ENCODE measurements around the gene CSNK1A1.

The CSNK1A1 gene

DNA sequence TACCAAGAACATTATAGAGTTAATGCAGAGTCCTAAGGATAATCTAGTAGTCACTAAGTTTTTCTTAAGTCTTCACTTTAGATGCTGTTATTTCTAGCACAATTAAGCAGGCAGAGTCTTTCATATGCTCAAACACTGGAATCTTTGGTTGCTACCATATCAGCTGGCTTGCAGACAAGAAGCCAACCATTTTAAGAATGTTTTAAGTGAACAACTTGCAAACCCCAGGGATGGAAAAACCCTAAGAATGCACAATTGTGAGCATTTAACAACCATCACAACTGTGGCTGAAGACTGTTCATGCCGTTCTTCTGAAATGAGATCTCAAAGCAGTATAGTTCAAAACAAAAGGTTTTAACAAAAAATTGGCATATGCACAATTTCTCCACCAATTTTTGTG, 55.1 kb downstream of the CSNK1A1 start:
- Mint-ChIP-seq H3K4me1 (no peaks in the 10 kb centered on the region), H3K36me3 (peaks cover 88% of the 10 kb centered on the region), H3K4me3 (no peak overlapping the region), H3K9me3 (no peaks in the 10 kb centered on the region), H3K27ac (peak overlapping the region; percentile 37)
- no peak for ATAC-seq
- peak in 1 of 2 donors; percentile 20 for DNase-seq (ENCODE audit: low spot score in 2 of 2)

DNA sequence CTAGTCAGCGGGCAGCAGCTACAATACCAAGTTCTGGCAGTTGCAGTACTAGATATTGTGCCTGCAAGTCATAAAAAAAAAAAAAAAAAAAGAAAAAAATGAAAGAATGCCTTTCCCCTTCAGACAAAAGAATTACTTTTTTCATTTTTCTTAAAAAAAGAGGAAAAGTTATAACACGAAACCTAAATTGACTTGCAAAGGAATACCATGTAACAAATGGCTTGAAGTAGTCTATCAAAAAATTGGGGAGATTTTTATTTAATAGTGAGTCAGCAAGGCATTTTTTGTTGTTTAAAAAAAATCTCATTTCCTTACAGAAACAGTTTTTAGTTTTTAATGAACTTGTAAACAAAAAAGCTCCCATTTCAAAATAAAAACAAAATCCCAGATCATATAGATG, 55.6 kb downstream of the CSNK1A1 start:
- Mint-ChIP-seq H3K4me3 (no peak overlapping the region), H3K4me1 (no peaks in the 10 kb centered on the region), H3K36me3 (peaks cover 85% of the 10 kb centered on the region), H3K27ac (peak overlapping the region; percentile 37), H3K9me3 (no peaks in the 10 kb centered on the region)
- no peak for DNase-seq (ENCODE audit: low spot score in 2 of 2)
- no peak for ATAC-seq

DNA sequence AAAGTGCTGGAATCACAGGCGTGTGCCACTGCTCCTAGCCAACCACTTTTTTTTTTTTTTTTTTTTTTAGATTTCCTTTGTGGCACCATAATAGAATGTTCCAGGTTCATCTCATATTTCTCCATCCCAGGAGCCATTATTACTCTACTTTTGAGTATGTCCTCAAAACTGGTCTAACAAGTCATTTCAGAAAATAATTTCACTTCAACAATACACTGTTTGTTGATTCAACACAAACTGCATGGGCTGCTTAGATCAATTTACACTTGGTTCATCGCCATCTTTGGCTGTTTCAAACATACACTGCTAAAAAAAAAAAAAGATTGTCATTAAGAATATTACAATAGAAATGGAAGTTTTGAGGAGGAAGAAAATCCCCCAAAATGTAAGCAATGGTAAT, 57.9 kb downstream of the CSNK1A1 start:
- H3K27ac Mint-ChIP-seq, result no peak overlapping the region
- H3K4me3 Mint-ChIP-seq, result no peak overlapping the region
- peaks cover 61% of the 10 kb centered on the region for H3K36me3 Mint-ChIP-seq

GRCh38 chr5:149492781-149493180, 58.5 kb downstream of the CSNK1A1 start:
- H3K9me3 Mint-ChIP-seq, result no peaks in the 10 kb centered on the region
- DNase-seq (ENCODE audit: low spot score in 2 of 2), result no peak
- H3K4me3 Mint-ChIP-seq, result no peak overlapping the region
- H3K4me1 Mint-ChIP-seq, result no peaks in the 10 kb centered on the region
- peaks cover 56% of the 10 kb centered on the region for H3K36me3 Mint-ChIP-seq
- H3K27ac Mint-ChIP-seq, result no peak overlapping the region
- ATAC-seq, result no peak

More for the DNA sequence above, 57.9 kb downstream of the CSNK1A1 start:
- no peaks in the 10 kb centered on the region for H3K9me3 Mint-ChIP-seq
- DNase-seq (ENCODE audit: low spot score in 2 of 2) (no peak), ATAC-seq (no peak)
- no peaks in the 10 kb centered on the region for H3K4me1 Mint-ChIP-seq

- peaks cover 36% of the 10 kb centered on the region for H3K36me3 Mint-ChIP-seq
- no peaks in the 10 kb centered on the region for H3K4me1 Mint-ChIP-seq
- ATAC-seq (no peak), DNase-seq (ENCODE audit: low spot score in 2 of 2) (peak in 1 of 2 donors; percentile 45)
- H3K27ac Mint-ChIP-seq, result peak overlapping the region; percentile 67
- no peak overlapping the region for H3K4me3 Mint-ChIP-seq
- no peaks in the 10 kb centered on the region for H3K9me3 Mint-ChIP-seq
Measured at GRCh38 chr5:149490599-149491485, 60.4 kb downstream of the CSNK1A1 start.

DNA sequence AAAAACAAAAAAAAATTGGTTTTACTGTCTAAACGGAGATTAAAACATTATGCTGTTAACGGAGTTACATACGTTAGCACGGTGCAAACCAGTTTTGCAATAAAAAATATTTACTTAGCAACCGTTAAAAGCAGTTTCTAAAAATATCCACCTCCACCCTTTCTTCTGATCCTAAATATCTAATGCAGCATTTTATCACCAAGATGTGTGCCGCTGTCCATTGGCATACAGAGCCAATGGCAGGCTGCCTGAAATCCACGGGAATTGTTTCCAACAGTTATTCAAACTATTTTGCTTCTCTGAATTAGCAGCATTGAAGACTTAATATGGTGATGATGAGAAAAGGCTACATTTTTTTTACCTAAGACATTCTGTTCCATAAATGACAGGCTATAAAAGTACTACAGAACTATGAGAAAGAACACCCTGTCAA, 61.6 kb downstream of the CSNK1A1 start:
- H3K9me3 Mint-ChIP-seq, result no peaks in the 10 kb centered on the region
- DNase-seq (ENCODE audit: low spot score in 2 of 2), result peak in 1 of 2 donors; percentile 12
- no peak overlapping the region for H3K4me3 Mint-ChIP-seq
- H3K4me1 Mint-ChIP-seq, result no peaks in the 10 kb centered on the region
- H3K36me3 Mint-ChIP-seq, result peaks cover 24% of the 10 kb centered on the region
- no peak overlapping the region for H3K27ac Mint-ChIP-seq
- no peak for ATAC-seq

DNA sequence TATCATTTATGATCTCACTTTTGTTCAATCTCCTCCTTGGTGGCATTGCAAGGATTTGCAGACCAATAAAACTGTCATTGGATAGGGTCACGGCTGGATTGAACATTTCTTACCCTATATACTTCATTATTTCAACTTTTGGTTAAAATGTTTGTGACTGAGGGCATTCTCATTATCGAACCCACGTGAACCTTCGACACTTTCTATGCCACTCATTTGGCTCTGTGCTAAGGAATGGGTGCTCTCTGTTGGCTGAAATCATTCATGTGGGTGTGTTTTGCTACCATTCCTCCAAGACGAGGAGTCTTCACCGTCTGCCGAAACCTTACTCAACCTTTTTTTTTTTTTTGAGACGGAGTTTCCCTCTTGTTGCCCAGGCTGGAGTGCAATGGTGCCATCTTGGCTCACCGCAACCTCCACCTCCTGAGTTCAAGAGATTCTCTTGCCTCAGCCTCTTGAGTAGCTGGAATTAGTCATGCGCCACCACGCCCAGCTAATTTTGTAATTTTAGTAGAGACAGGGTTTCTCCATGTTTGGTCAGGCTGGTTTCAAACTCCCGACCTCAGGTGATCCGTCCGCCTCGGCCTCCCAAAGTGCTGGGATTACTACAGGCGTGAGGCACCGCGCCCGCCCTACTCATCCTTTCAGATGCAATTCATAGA, 62.5 kb downstream of the CSNK1A1 start:
- no peaks in the 10 kb centered on the region for H3K4me1 Mint-ChIP-seq
- no peak overlapping the region for H3K4me3 Mint-ChIP-seq
- DNase-seq (ENCODE audit: low spot score in 2 of 2) (peak in 1 of 2 donors; percentile 46), ATAC-seq (no peak)
- H3K27ac Mint-ChIP-seq, result peak overlapping the region; percentile 62
- no peaks in the 10 kb centered on the region for H3K9me3 Mint-ChIP-seq
- H3K36me3 Mint-ChIP-seq, result peaks cover 16% of the 10 kb centered on the region

- H3K4me1 Mint-ChIP-seq, result no peaks in the 10 kb centered on the region
- H3K4me3 Mint-ChIP-seq, result no peak overlapping the region
- DNase-seq (ENCODE audit: low spot score in 2 of 2) (peak in 1 of 2 donors; percentile 30), ATAC-seq (no peak)
- H3K36me3 Mint-ChIP-seq, result peaks cover 7% of the 10 kb centered on the region
- no peaks in the 10 kb centered on the region for H3K9me3 Mint-ChIP-seq
- H3K27ac Mint-ChIP-seq, result no peak overlapping the region
Measured at GRCh38 chr5:149487672-149488071, 63.6 kb downstream of the CSNK1A1 start.

DNA sequence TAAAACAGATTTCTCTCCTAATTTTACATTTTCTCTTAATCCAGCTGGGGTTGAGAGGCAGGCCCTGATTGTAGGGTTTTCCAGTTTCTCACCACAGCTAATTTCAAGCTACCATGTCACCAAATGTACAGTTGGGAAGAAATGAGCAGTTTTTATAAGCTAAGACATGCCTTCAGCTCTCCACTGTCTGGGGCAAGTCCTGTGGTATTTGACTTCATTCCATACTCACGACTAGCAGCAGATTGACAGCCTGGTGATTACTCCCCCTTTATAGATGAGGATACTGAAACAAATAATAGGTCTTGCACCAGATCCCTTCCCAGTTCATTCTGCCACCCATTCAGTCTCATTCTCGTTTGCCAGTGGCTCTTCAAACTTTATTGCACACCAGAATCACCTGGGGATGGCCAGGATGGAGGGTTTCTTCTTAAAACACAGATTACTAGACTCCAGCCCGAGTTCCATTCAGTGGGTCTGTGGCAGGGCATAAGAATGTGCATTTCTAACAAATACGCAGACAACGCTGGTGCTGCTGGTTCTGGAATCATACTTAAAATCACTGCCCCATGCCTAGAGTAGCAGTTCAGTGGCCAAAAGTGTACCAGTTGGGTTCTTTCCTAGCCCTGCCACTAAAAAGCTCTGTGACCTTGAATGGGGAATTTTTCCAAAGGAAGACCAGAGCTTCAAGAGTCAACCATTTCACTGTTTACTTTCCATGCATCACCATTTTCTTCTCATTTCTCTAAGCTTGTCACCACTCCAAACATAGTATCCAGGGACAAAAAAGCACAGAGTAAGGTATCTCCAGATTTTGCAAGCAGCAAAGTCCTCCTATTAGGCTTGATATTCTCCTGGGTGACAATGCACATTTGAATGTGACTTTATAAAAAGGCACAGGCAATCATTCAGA, 64.3 kb downstream of the CSNK1A1 start:
- Mint-ChIP-seq H3K9me3 (no peaks in the 10 kb centered on the region), H3K27ac (no peak overlapping the region), H3K36me3 (peaks cover 7% of the 10 kb centered on the region), H3K4me1 (no peaks in the 10 kb centered on the region), H3K4me3 (no peak overlapping the region)
- ATAC-seq (no peak), DNase-seq (ENCODE audit: low spot score in 2 of 2) (peak in 1 of 2 donors; percentile 38)

GRCh38 chr5:149485655-149486615, 65.3 kb downstream of the CSNK1A1 start:
- Mint-ChIP-seq H3K4me1 (no peaks in the 10 kb centered on the region), H3K4me3 (no peak overlapping the region), H3K36me3 (no peaks in the 10 kb centered on the region), H3K9me3 (no peaks in the 10 kb centered on the region), H3K27ac (no peak overlapping the region)
- no peak for DNase-seq (ENCODE audit: low spot score in 2 of 2)
- ATAC-seq, result peak; percentile 47

DNA sequence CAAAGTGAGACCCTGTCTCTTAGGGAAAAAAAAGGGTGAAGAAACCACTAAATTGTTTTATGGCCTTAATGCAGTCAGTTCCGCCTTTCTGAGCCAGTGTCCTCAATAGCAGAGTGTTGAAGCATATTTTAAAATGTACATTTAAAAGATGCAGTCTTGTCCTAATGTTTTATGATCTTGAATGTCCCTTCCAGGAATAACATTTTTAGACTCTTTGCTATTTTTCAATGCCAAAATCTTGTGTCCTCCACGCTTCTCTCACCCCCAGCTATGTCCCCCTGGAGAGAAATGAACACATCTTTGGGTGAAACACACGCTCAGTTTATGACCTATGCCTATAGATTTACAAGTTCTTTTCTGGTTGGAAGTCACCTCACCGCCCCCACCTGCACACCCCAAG, 69.8 kb downstream of the CSNK1A1 start:
- no peaks in the 10 kb centered on the region for H3K4me1 Mint-ChIP-seq
- DNase-seq (ENCODE audit: low spot score in 2 of 2), result no peak
- ATAC-seq, result no peak

DNA sequence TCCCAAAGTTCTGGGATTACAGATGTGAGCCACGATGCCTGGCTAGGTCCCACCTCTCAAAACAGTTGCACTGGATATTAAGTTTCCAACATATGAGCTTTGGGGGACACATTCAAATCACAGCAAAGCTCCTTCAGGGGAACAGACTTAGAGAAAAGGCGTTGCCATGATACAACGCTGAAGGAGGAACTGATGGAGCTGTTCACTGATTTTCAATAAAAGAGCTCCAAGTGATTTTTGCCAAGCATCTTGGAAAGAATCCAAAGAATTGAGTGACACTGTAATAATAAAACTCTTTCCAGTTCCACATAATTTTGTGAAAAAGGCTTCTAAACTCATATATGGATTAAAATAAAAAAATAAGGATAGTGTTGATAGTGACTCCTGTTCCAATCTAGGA, 72.5 kb downstream of the CSNK1A1 start:
- Mint-ChIP-seq H3K9me3 (no peaks in the 10 kb centered on the region), H3K4me1 (no peaks in the 10 kb centered on the region), H3K4me3 (no peak overlapping the region), H3K36me3 (no peaks in the 10 kb centered on the region), H3K27ac (no peak overlapping the region)
- DNase-seq (ENCODE audit: low spot score in 2 of 2) (no peak), ATAC-seq (no peak)

More for the DNA sequence above, 69.8 kb downstream of the CSNK1A1 start:
- H3K9me3 Mint-ChIP-seq, result no peaks in the 10 kb centered on the region
- no peaks in the 10 kb centered on the region for H3K36me3 Mint-ChIP-seq
- H3K4me3 Mint-ChIP-seq, result no peak overlapping the region
- no peak overlapping the region for H3K27ac Mint-ChIP-seq

- no peaks in the 10 kb centered on the region for H3K4me1 Mint-ChIP-seq
- H3K36me3 Mint-ChIP-seq, result no peaks in the 10 kb centered on the region
- DNase-seq (ENCODE audit: low spot score in 2 of 2) (no peak), ATAC-seq (no peak)
- no peak overlapping the region for H3K4me3 Mint-ChIP-seq
- no peaks in the 10 kb centered on the region for H3K9me3 Mint-ChIP-seq
- no peak overlapping the region for H3K27ac Mint-ChIP-seq
Measured at GRCh38 chr5:149475777-149476176, 75.5 kb downstream of the CSNK1A1 start.

DNA sequence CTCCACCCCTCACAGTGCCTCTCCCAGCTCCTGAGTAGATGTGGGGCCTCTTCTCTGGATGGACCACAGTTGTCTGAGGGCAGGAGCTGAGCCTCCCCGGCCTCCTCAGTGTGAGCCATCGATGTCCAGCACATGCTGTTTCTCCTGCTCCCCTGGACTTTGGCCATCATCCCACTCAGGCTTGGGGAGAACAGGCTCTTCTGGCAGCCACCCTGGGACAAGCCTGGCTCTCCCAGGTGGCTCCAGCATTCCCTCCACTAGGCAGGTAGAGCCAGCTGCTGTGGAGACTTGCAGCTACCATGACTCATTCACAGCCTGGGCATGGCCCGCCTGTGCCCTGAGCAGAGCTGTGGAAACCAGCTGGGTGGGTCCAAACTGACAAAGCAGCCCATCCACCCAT, 77.0 kb downstream of the CSNK1A1 start:
- Mint-ChIP-seq H3K9me3 (no peaks in the 10 kb centered on the region), H3K36me3 (no peaks in the 10 kb centered on the region), H3K4me1 (no peaks in the 10 kb centered on the region), H3K27ac (no peak overlapping the region), H3K4me3 (no peak overlapping the region)
- DNase-seq (ENCODE audit: low spot score in 2 of 2) (no peak), ATAC-seq (no peak)

All from stimulated activated effector memory CD8-positive, alpha-beta T cell treated with anti-CD3 and anti-CD28 coated beads, Interleukin-12 subunit alpha, Interleukin-12 subunit beta, amount 100 ng/mL, for 72 hours (primary cell).